IMR-90 (cell line): ENCODE data around the gene GZMB. TPM values are rescaled to one million over a fixed set of nuclear protein-coding genes. Genes with fewer than 3 reads are reported as not detected.

Source experiments
- ATAC-seq: fragments of 200-7000 bp; cut with Tn5 transposase; 2 replicates; pipeline ENCODE4 v1.9.1; 2020; ENCODE audit warnings: low read depth, mild to moderate bottlenecking, moderate library complexity
- BruUV-seq: library from RNA; stranded (reverse); fragments of 400-500 nt; replicated peaks from 2 replicates; lab custom pipeline; 2021; lab: Mats Ljungman, UMichigan
- CTCF ChIA-PET: fragments of 300-600 bp; formaldehyde crosslinking; extraction: SDS; loops from one replicate; lab custom pipeline; 2021; ENCODE audit warnings: antibody characterized with exemption; lab: Yijun Ruan, JAX
- POLR2A ChIA-PET: fragments of 300-600 bp; sonication (Branson Sonifier 250); formaldehyde crosslinking; loops from one replicate; lab custom pipeline; 2022; ENCODE audit warnings: antibody characterized with exemption; ENCODE audit not compliant: unreplicated experiment; lab: Charles Lee
- DNase-seq: peaks from one replicate; pipeline ENCODE4 v3.0.0; 2013
- H2AFZ ChIP-seq: replicated peaks from 2 replicates; pipeline ENCODE3; 2013; ENCODE audit warnings: low read length, mild to moderate bottlenecking; ENCODE audit not compliant: poor library complexity
- H2AK5ac ChIP-seq: 2 replicates; pipeline ENCODE4 v1.6.1; 2013; ENCODE audit warnings: low read depth, low read length, inconsistent platforms
- H2AK9ac ChIP-seq: replicated peaks from 2 replicates; pipeline ENCODE3; 2013; ENCODE audit warnings: mild to moderate bottlenecking, low read depth, low read length, moderate library complexity; ENCODE audit not compliant: poor library complexity
- H2BK120ac ChIP-seq: 2 replicates; pipeline ENCODE4 v1.6.1; 2013; ENCODE audit warnings: low read depth, low read length, inconsistent platforms
- H2BK15ac ChIP-seq: 3 replicates; pipeline ENCODE4 v1.6.1; 2013; ENCODE audit warnings: low read depth, low read length, inconsistent platforms
- H2BK20ac ChIP-seq: 2 replicates; pipeline ENCODE4 v1.6.1; 2013; ENCODE audit warnings: low read depth, mild to moderate bottlenecking, inconsistent platforms, low read length, moderate library complexity
- H2BK5ac ChIP-seq: 2 replicates; pipeline ENCODE4 v1.6.1; 2013; ENCODE audit warnings: mild to moderate bottlenecking, low read depth, low read length, inconsistent platforms; ENCODE audit not compliant: poor library complexity, severe bottlenecking
- H3K14ac ChIP-seq: replicated peaks from 2 replicates; pipeline ENCODE4 v1.6.1; 2013; ENCODE audit warnings: low read depth, low read length, inconsistent platforms
- H3K18ac ChIP-seq: 2 replicates; pipeline ENCODE4 v1.6.1; 2013; ENCODE audit warnings: low read depth, low read length, control low read depth
- H3K23ac ChIP-seq: 2 replicates; pipeline ENCODE4 v1.6.1; 2013; ENCODE audit warnings: low read depth, low read length, inconsistent platforms
- H3K27ac ChIP-seq: 2 replicates; pipeline ENCODE4 v1.5.1; 2013; ENCODE audit warnings: mild to moderate bottlenecking, control low read depth, low read length; ENCODE audit not compliant: insufficient read depth
- H3K27me3 ChIP-seq: 2 replicates; pipeline ENCODE4 v1.6.1; 2013; ENCODE audit warnings: low read length; ENCODE audit not compliant: control insufficient read depth, insufficient read depth
- H3K36me3 ChIP-seq: 2 replicates; pipeline ENCODE4 v1.6.1; 2013; ENCODE audit warnings: low read length, mixed read lengths; ENCODE audit not compliant: control insufficient read depth, insufficient read depth
- H3K4ac ChIP-seq: 2 replicates; pipeline ENCODE4 v1.6.1; 2013; ENCODE audit warnings: low read depth, low read length, inconsistent platforms
- H3K4me1 ChIP-seq: 2 replicates; pipeline ENCODE4 v1.6.1; 2013; ENCODE audit warnings: low read length, mixed read lengths; ENCODE audit not compliant: control insufficient read depth, insufficient read depth
- H3K4me2 ChIP-seq: 2 replicates; pipeline ENCODE4 v1.6.1; 2013; ENCODE audit warnings: low read depth, mild to moderate bottlenecking, control low read depth, low read length, moderate library complexity
- H3K4me3 ChIP-seq: 2 replicates; pipeline ENCODE4 v1.5.1; 2013; ENCODE audit warnings: low read depth, mild to moderate bottlenecking, control low read depth, low read length, moderate library complexity; ENCODE audit not compliant: insufficient read depth
- H3K56ac ChIP-seq: 2 replicates; pipeline ENCODE4 v1.6.1; 2013; ENCODE audit warnings: low read length, inconsistent platforms; ENCODE audit not compliant: insufficient read depth; ENCODE audit errors: extremely low read depth
- H3K79me1 ChIP-seq, 2 experiments: 2 replicates each; pipeline ENCODE4 v1.6.1; 2013; ENCODE audit warnings: low read length in 2 of 2, inconsistent platforms in 1 of 2, low read depth in 1 of 2
- H3K9ac ChIP-seq: 2 replicates; pipeline ENCODE4 v1.6.1; 2013; ENCODE audit warnings: low read depth, low read length, control low read depth
- H3K9me1 ChIP-seq: 2 replicates; pipeline ENCODE4 v1.6.1; 2013; ENCODE audit warnings: low read length, inconsistent platforms; ENCODE audit not compliant: insufficient read depth
- H3K9me3 ChIP-seq: 2 replicates; pipeline ENCODE4 v1.6.1; 2013; ENCODE audit warnings: low read length; ENCODE audit not compliant: control insufficient read depth, insufficient read depth
- H4K20me1 ChIP-seq: 2 replicates; pipeline ENCODE4 v1.6.1; 2013; ENCODE audit warnings: low read length, inconsistent platforms; ENCODE audit not compliant: insufficient read depth
- H4K5ac ChIP-seq: 2 replicates; pipeline ENCODE4 v1.6.1; 2013; ENCODE audit warnings: mild to moderate bottlenecking, low read depth, low read length, control low read depth
- H4K8ac ChIP-seq, 2 experiments: 2 replicates each; pipeline ENCODE4 v1.6.1; 2013; ENCODE audit warnings: low read depth in 2 of 2, low read length in 2 of 2, control low read depth in 1 of 2, inconsistent platforms in 1 of 2
- H4K91ac ChIP-seq: 2 replicates; pipeline ENCODE4 v1.6.1; 2013; ENCODE audit warnings: low read depth, low read length, inconsistent platforms; ENCODE audit not compliant: insufficient read depth
- ELK1 ChIP-seq: fragments of 150-350 bp; IDR thresholded peaks from 2 replicates; pipeline ENCODE4 v1.6.1; 2016; ENCODE audit warnings: low read depth, mild to moderate bottlenecking, low read length, moderate library complexity, borderline replicate concordance
- FOS ChIP-seq: fragments of 150-350 bp; IDR thresholded peaks from 2 replicates; pipeline ENCODE4 v1.6.1; 2016; ENCODE audit warnings: low read depth, low read length
- RAD21 ChIP-seq: IDR thresholded peaks from 2 replicates; pipeline ENCODE4 v1.6.1; 2012; ENCODE audit warnings: low read length, improper control_type of control experiment
- SMC3 ChIP-seq: fragments of 150-350 bp; IDR thresholded peaks from 2 replicates; pipeline ENCODE4 v1.6.1; 2016; ENCODE audit warnings: low read depth, mild to moderate bottlenecking, antibody characterized with exemption, low read length, moderate library complexity
- WGBS, 2 experiments: methylation state at CpG; one replicate each; pipeline versions ENCODE4 v1.1.5 to v1.1.7; 2013; ENCODE audit warnings: missing lambda C conversion rate in 2 of 2; ENCODE audit not compliant: insufficient read length in 1 of 2; ENCODE audit errors: extremely low coverage in 2 of 2; 5-methylcytosine and 5-hydroxymethylcytosine counted together
- dilution Hi-C: fragments of 300-500 bp; cut with HindIII; formaldehyde crosslinking; loops from one replicate; pipeline ENCODE4 v1.14.3; 2018; ENCODE audit warnings: low sequenced_read_pairs; ENCODE audit not compliant: unreplicated experiment
- in situ Hi-C: fragments of 300-500 bp; cut with MboI; formaldehyde crosslinking; loops from 3 replicates; pipeline ENCODE4 v1.14.3; 2019; ENCODE audit warnings: low sequenced_read_pairs, inconsistent platforms, mixed read lengths
- intact Hi-C: fragments of 100-400 bp; cut with micrococcal nuclease; formaldehyde crosslinking; loops from 2 replicates; pipeline ENCODE4 v1.10.0; 2022
- polyA plus RNA-seq, 3 experiments: library from polyadenylated mRNA; depleted of rRNA; stranded (reverse); fragments of >200 nt; gene quantifications; 2 replicates each; pipeline ENCODE4 v1.2.3, GENCODE V29; 2012; ENCODE audit warnings: low replicate concordance in 1 of 3
- total RNA-seq: library from RNA; depleted of rRNA; stranded (reverse); fragments of >200 nt; gene quantifications from 2 replicates; pipeline ENCODE4 v1.2.3, GENCODE V29; 2012

The GZMB gene
- total and polyA plus RNA-seq, 2 of the 4 experiments (the other 2 are of a cell fraction), result not detected

GRCh38 chr14:24677956-24678355, 44.0 kb upstream of the GZMB start:
- Histone ChIP-seq H3K14ac (no peak overlapping the region), H3K4me3 (no peak overlapping the region), H3K36me3 (no peaks in the 10 kb centered on the region), H3K18ac (no peak overlapping the region), H3K27me3 (no peaks in the 10 kb centered on the region), H2BK5ac (no peak overlapping the region), H2BK120ac (no peak overlapping the region), H3K9ac (no peak overlapping the region), H3K23ac (no peak overlapping the region), H3K9me1 (no peaks in the 10 kb centered on the region), H4K8ac (no peak overlapping the region), H3K27ac (no peak overlapping the region), H3K9me3 (no peaks in the 10 kb centered on the region), H2BK15ac (no peak overlapping the region), H3K4me1 (no peaks in the 10 kb centered on the region), H3K4me2 (no peak overlapping the region), H2AK5ac (no peak overlapping the region), H4K5ac (no peak overlapping the region), H2BK20ac (no peak overlapping the region), H3K4ac (no peak overlapping the region), H4K20me1 (no peaks in the 10 kb centered on the region), H2AK9ac (no peak overlapping the region), H3K56ac (no peak overlapping the region), H3K79me1 (no peaks in the 10 kb centered on the region), H2AFZ (no peak overlapping the region), H4K91ac (no peak overlapping the region)
- TF ChIP-seq RAD21 (no peak), FOS (no peak), SMC3 (no peak), ELK1 (no peak)
- dilution Hi-C loops, result no loop called here
- ATAC-seq, result no peak
- POLR2A ChIA-PET, result no interaction called here
- no TSS peak for BruUV-seq
- no CpG with 5 or more reads among the region's 1 CpG for WGBS, 2 experiments
- intact Hi-C loops, result no loop called here
- no peak for DNase-seq
- CTCF ChIA-PET, result no interaction called here
- in situ Hi-C loops, result no loop called here
